ENCODE measurements around the gene NOTCH1.

Gene NOTCH1

DNA sequence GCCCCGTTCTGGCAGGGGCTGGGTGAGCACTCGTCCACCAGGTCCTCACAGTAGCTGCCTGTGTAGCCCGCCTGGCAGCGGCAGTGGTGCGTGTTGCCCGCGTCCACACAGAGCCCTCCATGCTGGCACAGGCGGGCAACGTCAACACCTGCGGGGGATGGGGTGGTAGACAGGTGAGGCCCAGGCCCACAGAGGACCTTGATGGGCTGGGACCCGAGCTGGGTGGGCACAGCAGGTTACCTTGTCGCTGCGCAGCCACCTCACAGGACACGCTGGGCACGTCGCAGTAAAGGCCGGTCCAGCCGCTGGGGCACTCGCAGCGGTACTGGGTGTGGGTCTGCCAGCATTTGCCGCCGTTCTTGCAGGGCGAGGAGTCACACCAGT is 37.9 kb downstream of the NOTCH1 start:
- DNase-seq (ENCODE audit: low spot score) = no peak
- TF ChIP-seq, protein P1, sequence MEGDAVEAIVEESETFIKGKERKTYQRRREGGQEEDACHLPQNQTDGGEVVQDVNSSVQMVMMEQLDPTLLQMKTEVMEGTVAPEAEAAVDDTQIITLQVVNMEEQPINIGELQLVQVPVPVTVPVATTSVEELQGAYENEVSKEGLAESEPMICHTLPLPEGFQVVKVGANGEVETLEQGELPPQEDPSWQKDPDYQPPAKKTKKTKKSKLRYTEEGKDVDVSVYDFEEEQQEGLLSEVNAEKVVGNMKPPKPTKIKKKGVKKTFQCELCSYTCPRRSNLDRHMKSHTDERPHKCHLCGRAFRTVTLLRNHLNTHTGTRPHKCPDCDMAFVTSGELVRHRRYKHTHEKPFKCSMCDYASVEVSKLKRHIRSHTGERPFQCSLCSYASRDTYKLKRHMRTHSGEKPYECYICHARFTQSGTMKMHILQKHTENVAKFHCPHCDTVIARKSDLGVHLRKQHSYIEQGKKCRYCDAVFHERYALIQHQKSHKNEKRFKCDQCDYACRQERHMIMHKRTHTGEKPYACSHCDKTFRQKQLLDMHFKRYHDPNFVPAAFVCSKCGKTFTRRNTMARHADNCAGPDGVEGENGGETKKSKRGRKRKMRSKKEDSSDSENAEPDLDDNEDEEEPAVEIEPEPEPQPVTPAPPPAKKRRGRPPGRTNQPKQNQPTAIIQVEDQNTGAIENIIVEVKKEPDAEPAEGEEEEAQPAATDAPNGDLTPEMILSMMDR (IDR thresholded peaks at IDR 0.05; ENCODE audit: extremely low read depth, missing control alignments) = no peak

DNA sequence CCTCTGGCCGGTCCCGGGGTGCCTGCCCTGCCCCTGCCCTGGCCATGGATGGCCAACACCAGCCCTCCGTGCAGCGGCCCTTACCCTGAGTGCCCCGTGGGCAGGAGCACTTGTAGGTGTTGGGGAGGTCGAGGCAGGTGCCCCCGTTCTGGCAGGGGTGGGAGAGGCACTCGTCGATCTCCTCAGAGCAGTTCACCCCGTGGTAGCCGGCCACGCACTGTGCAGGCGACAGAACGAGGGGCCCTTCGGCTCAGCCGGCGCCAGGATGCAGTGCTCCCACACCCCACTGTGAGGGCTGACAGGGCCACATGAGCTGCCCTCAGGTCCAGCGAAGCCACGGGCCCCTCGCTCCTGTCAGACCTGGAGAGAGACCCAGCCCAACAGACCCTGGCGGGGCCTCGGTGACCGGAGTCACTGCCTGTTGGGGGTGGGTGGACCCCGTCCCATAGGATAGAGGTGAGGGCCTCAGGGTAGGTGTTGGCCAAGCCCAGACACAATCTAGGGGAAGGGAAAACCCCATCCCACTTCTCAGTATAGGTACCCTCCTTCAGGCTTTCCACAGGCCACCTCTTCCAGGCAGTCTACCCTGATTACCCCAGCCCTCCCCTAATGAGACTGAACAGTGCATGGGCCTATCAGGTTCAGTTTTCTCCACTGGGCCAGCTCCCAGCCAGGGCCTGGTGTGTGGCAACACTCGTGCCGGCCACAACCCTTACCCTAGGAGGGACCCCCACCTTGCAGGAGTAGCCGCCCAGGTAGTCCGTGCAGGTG is 38.4 kb downstream of the NOTCH1 start:
- TF ChIP-seq, protein P1 (IDR thresholded peaks at IDR 0.05; ENCODE audit: extremely low read depth, missing control alignments) = no peak
- DNase-seq (ENCODE audit: low spot score) = no peak

GRCh38 chr9:136506425-136506824 is 39.4 kb downstream of the NOTCH1 start:
- TF ChIP-seq, protein P1 (IDR thresholded peaks at IDR 0.05; ENCODE audit: extremely low read depth, missing control alignments) = no peak
- DNase-seq (ENCODE audit: low spot score) = no peak

- DNase-seq (ENCODE audit: low spot score) = no peak
These were observed 40.1 kb downstream of the NOTCH1 start for GRCh38 chr9:136505406-136506403.

DNA sequence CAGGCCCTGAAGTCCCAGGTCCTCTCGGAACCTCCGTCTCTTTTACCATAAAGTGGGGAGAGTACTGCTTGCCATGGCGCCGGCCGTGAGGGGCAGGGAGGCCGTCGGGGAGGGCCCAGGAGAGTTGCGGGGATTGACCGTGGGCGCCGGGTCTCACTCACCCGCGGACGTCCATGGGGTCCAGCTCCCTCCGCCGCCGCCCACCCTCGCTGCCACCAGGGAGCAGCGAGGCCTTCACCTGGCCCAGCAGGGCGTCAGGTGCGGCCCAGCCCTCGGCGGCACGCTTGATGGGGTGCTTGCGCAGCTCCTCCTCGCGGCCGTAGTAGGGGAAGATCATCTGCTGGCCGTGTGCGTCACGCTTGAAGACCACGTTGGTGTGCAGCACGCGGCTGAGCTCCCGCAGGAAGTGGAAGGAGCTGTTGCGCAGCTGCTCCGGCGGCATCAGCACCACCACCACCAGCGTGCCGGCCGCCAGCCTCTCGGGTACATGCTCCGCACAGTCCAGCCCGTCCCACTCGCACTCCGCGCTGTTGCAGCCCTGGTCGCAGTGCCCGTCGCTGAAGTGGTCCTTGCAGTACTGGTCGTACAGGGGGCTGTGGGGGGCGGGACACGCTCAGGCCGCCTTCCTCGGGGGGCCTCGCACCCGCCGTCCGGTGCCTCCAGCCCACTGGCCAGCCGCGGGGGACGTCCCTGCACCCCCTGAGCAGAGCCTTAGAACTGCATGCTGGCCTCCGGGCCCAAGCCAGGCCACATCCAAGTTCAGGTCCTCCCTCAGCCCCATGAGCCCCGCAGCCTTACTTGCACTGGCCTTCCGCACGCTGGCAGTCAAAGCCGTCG is 41.1 kb downstream of the NOTCH1 start:
- TF ChIP-seq, protein P1 (IDR thresholded peaks at IDR 0.05; ENCODE audit: extremely low read depth, missing control alignments) = no peak
- no peak for DNase-seq (ENCODE audit: low spot score)

More at GRCh38 chr9:136505406-136506403, 40.1 kb downstream of the NOTCH1 start:
- TF ChIP-seq, protein P1 (IDR thresholded peaks at IDR 0.05; ENCODE audit: extremely low read depth, missing control alignments) = no peak

GRCh38 chr9:136502940-136503550 is 42.8 kb downstream of the NOTCH1 start:
- TF ChIP-seq, protein P1 (IDR thresholded peaks at IDR 0.05; ENCODE audit: extremely low read depth, missing control alignments) = no peak

More at GRCh38 chr9:136502940-136503550, 42.8 kb downstream of the NOTCH1 start:
- no peak for DNase-seq (ENCODE audit: low spot score)

Data from GM20000 (cell line).